ENCODE data around the gene EVI2A.

DNA sequence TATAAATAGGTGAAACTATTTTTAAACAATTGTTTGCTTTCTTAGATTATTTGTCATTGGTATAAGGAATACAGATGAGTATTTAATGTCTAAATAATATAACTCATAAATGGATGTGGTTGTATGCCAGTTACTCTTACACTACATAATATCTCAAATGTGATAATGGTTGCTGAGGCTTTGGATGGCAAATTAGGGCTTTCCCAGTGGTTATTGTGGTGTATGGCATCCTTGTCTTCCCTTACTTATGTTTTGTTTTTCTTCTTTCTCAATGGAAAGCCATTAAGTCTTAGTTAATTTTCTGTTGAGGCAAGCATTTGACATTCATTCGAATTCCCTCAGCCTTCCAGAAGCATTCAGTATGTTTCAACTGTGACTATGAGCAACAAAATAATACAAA lies 34.8 kb downstream of the EVI2A start:
- TF ChIP-seq POLR2AphosphoS5 (IDR thresholded peaks at IDR 0.05; ENCODE audit: borderline replicate concordance, low read depth, low read length) = no peak
- no peak for TF ChIP-seq EZH2 (IDR thresholded peaks at IDR 0.05)
